ENCODE results near the gene EFNA2. TPM values are rescaled to one million over a fixed set of nuclear protein-coding genes. Genes with fewer than 3 reads are reported as not detected.

The EFNA2 gene
- total and polyA plus RNA-seq, 2 of the 8 experiments (the other 6 are each of a cell fraction or from before 2014, with no cell fraction given), result 4.0 to 7.0 TPM

DNA sequence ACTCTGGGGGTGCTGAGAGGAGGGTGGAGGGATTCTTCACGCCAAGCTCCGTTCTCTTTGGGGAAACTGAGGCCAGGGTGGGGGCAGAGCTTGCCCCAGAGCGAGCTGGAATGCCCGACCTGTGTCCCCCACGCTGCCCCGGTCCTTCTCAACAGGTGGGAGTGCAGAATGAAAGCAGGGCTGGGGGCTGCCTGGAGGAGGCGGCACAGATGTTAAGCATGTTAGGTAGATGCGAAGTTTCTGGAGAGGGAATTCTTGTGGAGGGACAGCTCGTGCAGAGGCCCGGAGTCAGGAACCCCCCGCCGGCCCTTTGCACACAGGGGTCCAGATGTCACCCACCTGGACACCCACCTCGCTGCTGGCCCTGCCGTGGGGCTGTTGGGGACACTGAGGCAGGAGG lies 9.0 kb downstream of the EFNA2 start (continued):
- no peak for TF ChIP-seq KDM4A (IDR thresholded peaks at IDR 0.05; ENCODE audit: low read depth, low read length, severe bottlenecking)
- no peak for TF ChIP-seq CTCF (IDR thresholded peaks at IDR 0.05; ENCODE audit: control extremely low read depth in 1 of 3, insufficient read depth in 1 of 3, low read depth in 1 of 3, low read length in 3 of 3)
- no peak for TF ChIP-seq SIN3A (conservative IDR thresholded peaks at IDR 0.05 in 1 of 2, IDR thresholded peaks at IDR 0.05 in 1 of 2; ENCODE audit: low read depth in 1 of 2, low read length in 2 of 2)
- TF ChIP-seq SP1 (IDR thresholded peaks at IDR 0.05; ENCODE audit: low read depth, low read length), result no peak
- no peak for TF ChIP-seq ASH2L (IDR thresholded peaks at IDR 0.05; ENCODE audit: low read length)
- no peak for TF ChIP-seq POLR2A (IDR thresholded peaks at IDR 0.05; ENCODE audit: control extremely low read depth in 1 of 2, low read depth in 2 of 2, low read length in 2 of 2)
